HEK293 (cell line): ENCODE measurements around the gene TMEM208.

ENCODE experiments used
- AEBP2 ChIP-seq: fragments of 450-650 bp; formaldehyde crosslinking; IDR thresholded peaks from 2 replicates; pipeline ENCODE4 v1.5.1; 2016; ENCODE audit warnings: missing biosample characterization, missing genetic modification characterization, borderline replicate concordance
- GFI1B ChIP-seq: fragments of 450-650 bp; formaldehyde crosslinking; IDR thresholded peaks from 2 replicates; pipeline ENCODE4 v1.5.1; 2016; ENCODE audit warnings: missing biosample characterization, missing genetic modification characterization
- PRDM1 ChIP-seq: fragments of 450-650 bp; formaldehyde crosslinking; IDR thresholded peaks from 2 replicates; pipeline ENCODE4; 2016; ENCODE audit warnings: missing biosample characterization, missing genetic modification characterization
- PRDM6 ChIP-seq: fragments of 450-650 bp; formaldehyde crosslinking; IDR thresholded peaks from 2 replicates; pipeline ENCODE4 v1.5.1; 2017; ENCODE audit warnings: missing biosample characterization, missing genetic modification characterization
- SALL2 ChIP-seq: fragments of 450-650 bp; formaldehyde crosslinking; IDR thresholded peaks from 2 replicates; pipeline ENCODE4 v1.5.0; 2017; ENCODE audit warnings: missing biosample characterization, mild to moderate bottlenecking, missing genetic modification characterization, borderline replicate concordance
- SCRT2 ChIP-seq: fragments of 450-650 bp; formaldehyde crosslinking; IDR thresholded peaks from 2 replicates; pipeline ENCODE4 v1.5.1; 2016; ENCODE audit warnings: missing biosample characterization, missing genetic modification characterization
- ZBTB21 ChIP-seq: fragments of 450-650 bp; formaldehyde crosslinking; IDR thresholded peaks from 2 replicates; pipeline ENCODE4 v1.5.1; 2017; ENCODE audit warnings: missing biosample characterization, missing genetic modification characterization
- ZBTB44 ChIP-seq: fragments of 450-650 bp; IDR thresholded peaks from 2 replicates; pipeline ENCODE4 v1.5.1; 2018; ENCODE audit warnings: missing biosample characterization, mild to moderate bottlenecking, missing genetic modification characterization
- ZNF114 ChIP-seq: fragments of 450-650 bp; formaldehyde crosslinking; IDR thresholded peaks from 2 replicates; pipeline ENCODE4 v1.5.0; 2017; ENCODE audit warnings: missing biosample characterization, missing genetic modification characterization
- ZNF140 ChIP-seq: fragments of 450-650 bp; formaldehyde crosslinking; IDR thresholded peaks from 2 replicates; pipeline ENCODE4 v1.5.1; 2016; ENCODE audit warnings: missing biosample characterization, missing genetic modification characterization
- ZNF19 ChIP-seq: fragments of 450-650 bp; formaldehyde crosslinking; IDR thresholded peaks from 2 replicates; pipeline ENCODE4; 2016; ENCODE audit warnings: missing biosample characterization, missing genetic modification characterization, low read depth
- ZNF23 ChIP-seq: fragments of 450-650 bp; formaldehyde crosslinking; IDR thresholded peaks from 2 replicates; pipeline ENCODE4 v1.5.1; 2016; ENCODE audit warnings: missing biosample characterization, missing genetic modification characterization, borderline replicate concordance
- ZNF350 ChIP-seq: fragments of 450-650 bp; formaldehyde crosslinking; IDR thresholded peaks from 2 replicates; pipeline ENCODE4 v1.5.0; 2017; ENCODE audit warnings: missing biosample characterization, mild to moderate bottlenecking, missing genetic modification characterization
- ZNF391 ChIP-seq: fragments of 450-650 bp; formaldehyde crosslinking; IDR thresholded peaks from 2 replicates; pipeline ENCODE4 v1.5.1; 2016; ENCODE audit warnings: low read depth, missing biosample characterization, missing genetic modification characterization, borderline replicate concordance
- ZNF394 ChIP-seq: fragments of 450-650 bp; formaldehyde crosslinking; IDR thresholded peaks from 2 replicates; pipeline ENCODE4 v1.5.1; 2016; ENCODE audit warnings: missing biosample characterization, missing genetic modification characterization, mild to moderate bottlenecking, moderate library complexity, borderline replicate concordance
- ZNF404 ChIP-seq: fragments of 450-650 bp; formaldehyde crosslinking; IDR thresholded peaks from 2 replicates; pipeline ENCODE4 v1.5.1; 2017; ENCODE audit warnings: missing biosample characterization, missing genetic modification characterization
- ZNF449 ChIP-seq: fragments of 450-650 bp; formaldehyde crosslinking; IDR thresholded peaks from 2 replicates; pipeline ENCODE4 v1.5.1; 2017; ENCODE audit warnings: missing biosample characterization, mild to moderate bottlenecking, missing genetic modification characterization, moderate library complexity
- ZNF513 ChIP-seq: fragments of 450-650 bp; IDR thresholded peaks from 2 replicates; pipeline ENCODE4 v1.5.1; 2018; ENCODE audit warnings: missing biosample characterization, missing genetic modification characterization
- ZNF521 ChIP-seq: fragments of 450-650 bp; formaldehyde crosslinking; IDR thresholded peaks from 2 replicates; pipeline ENCODE4 v1.5.1; 2017; ENCODE audit warnings: missing biosample characterization, mild to moderate bottlenecking, missing genetic modification characterization
- ZNF561 ChIP-seq: fragments of 450-650 bp; IDR thresholded peaks from 2 replicates; pipeline ENCODE4 v1.5.1; 2018; ENCODE audit warnings: missing biosample characterization, missing genetic modification characterization, borderline replicate concordance
- ZNF580 ChIP-seq: fragments of 450-650 bp; formaldehyde crosslinking; IDR thresholded peaks from 2 replicates; pipeline ENCODE4 v1.5.1; 2016; ENCODE audit warnings: missing biosample characterization, missing genetic modification characterization
- ZNF585B ChIP-seq: fragments of 450-650 bp; formaldehyde crosslinking; IDR thresholded peaks from 2 replicates; pipeline ENCODE4 v1.5.1; 2016; ENCODE audit warnings: missing biosample characterization, missing genetic modification characterization
- ZNF621 ChIP-seq: fragments of 450-650 bp; formaldehyde crosslinking; IDR thresholded peaks from 2 replicates; pipeline ENCODE4 v1.5.1; 2017; ENCODE audit warnings: missing biosample characterization, missing genetic modification characterization
- ZNF626 ChIP-seq: fragments of 450-650 bp; sonication (Bioruptor Pico); formaldehyde crosslinking; IDR thresholded peaks from 2 replicates; pipeline ENCODE4 v1.5.1; 2018; ENCODE audit warnings: missing biosample characterization, missing genetic modification characterization, inconsistent platforms
- ZNF660 ChIP-seq: fragments of 450-650 bp; IDR thresholded peaks from 2 replicates; pipeline ENCODE4 v1.5.1; 2018; ENCODE audit warnings: missing biosample characterization, mild to moderate bottlenecking, missing genetic modification characterization
- ZNF704 ChIP-seq: fragments of 450-650 bp; formaldehyde crosslinking; IDR thresholded peaks from 2 replicates; pipeline ENCODE4 v1.5.1; 2016; ENCODE audit warnings: missing biosample characterization, missing genetic modification characterization
- ZNF777 ChIP-seq: fragments of 450-650 bp; formaldehyde crosslinking; IDR thresholded peaks from 2 replicates; pipeline ENCODE4 v1.5.1; 2017; ENCODE audit warnings: missing biosample characterization, missing genetic modification characterization, borderline replicate concordance
- ZNF830 ChIP-seq: fragments of 450-650 bp; IDR thresholded peaks from 2 replicates; pipeline ENCODE4 v1.5.0; 2018; ENCODE audit warnings: missing biosample characterization, missing genetic modification characterization, low read depth, mild to moderate bottlenecking, moderate library complexity
- ZSCAN30 ChIP-seq: fragments of 450-650 bp; IDR thresholded peaks from 2 replicates; pipeline ENCODE4 v1.5.1; 2018; ENCODE audit warnings: missing biosample characterization, mild to moderate bottlenecking, missing genetic modification characterization, moderate library complexity

TMEM208 gene

GRCh38 chr16:67247192-67248072, 20.5 kb downstream of the TMEM208 start, which contains the start of gene FHOD1 (continued):
- TF ChIP-seq SALL2 (tag by site-specific recombination) (no peak), ZNF23 (tag by site-specific recombination) (no peak), ZNF140 (tag by site-specific recombination) (no peak), GFI1B (tag by site-specific recombination) (no peak), ZNF777 (tag by site-specific recombination) (no peak), ZNF521 (tag by site-specific recombination) (no peak), ZSCAN30 (peak; percentile 33), ZNF114 (tag by site-specific recombination) (no peak), ZNF580 (tag by site-specific recombination) (no peak), ZNF626 (tag by site-specific recombination) (no peak), ZNF391 (0 out of 2 replicates have a peak, but pooled peaks have one; percentile 45), PRDM1 (tag by site-specific recombination) (peak; percentile 96), ZNF350 (no peak), AEBP2 (tag by site-specific recombination) (no peak), ZBTB21 (tag by site-specific recombination) (no peak), ZNF449 (tag by site-specific recombination) (no peak), ZNF513 (tag by site-specific recombination) (no peak), ZNF830 (no peak), ZNF561 (tag by site-specific recombination) (peak; percentile 30; the same call in 1 of the 2 replicates), ZNF394 (tag by site-specific recombination) (no peak), ZNF404 (no peak), ZNF660 (tag by site-specific recombination) (peak; percentile 42; the same call in 1 of the 2 replicates), ZBTB44 (tag by site-specific recombination) (no peak), ZNF704 (tag by site-specific recombination) (no peak), ZNF621 (tag by site-specific recombination) (no peak), ZNF585B (no peak), SCRT2 (peak; percentile 44; the same call in 1 of the 2 replicates), ZNF19 (tag by site-specific recombination) (no peak), PRDM6 (no peak)
